GM19240 (cell line): ENCODE results near the gene AWAT1.
"Not testable (repeated sequence)": the region's sequence is repeated elsewhere in the genome, so short reads cannot be mapped to it uniquely, and the experiment has no call there.

Experiments
- DNase-seq: peaks from one replicate; pipeline ENCODE4 v3.0.0; 2011; ENCODE audit warnings: low spot score; ENCODE audit not compliant: insufficient read length

The AWAT1 gene

GRCh38 chrX:70260104-70260503 is 25.6 kb downstream of the AWAT1 start, which contains the start of gene P2RY4:
TSS of gene P2RY4 (minus strand) at chrX:70260204. CDS start at chrX:70259624, 580 bp downstream.
- no peak for DNase-seq

GRCh38 chrX:70262952-70263567 is 28.6 kb downstream of the AWAT1 start:
- peak; percentile 8 for DNase-seq

- no peak for DNase-seq
Observed at GRCh38 chrX:70264784-70265183, 30.3 kb downstream of the AWAT1 start.

DNA sequence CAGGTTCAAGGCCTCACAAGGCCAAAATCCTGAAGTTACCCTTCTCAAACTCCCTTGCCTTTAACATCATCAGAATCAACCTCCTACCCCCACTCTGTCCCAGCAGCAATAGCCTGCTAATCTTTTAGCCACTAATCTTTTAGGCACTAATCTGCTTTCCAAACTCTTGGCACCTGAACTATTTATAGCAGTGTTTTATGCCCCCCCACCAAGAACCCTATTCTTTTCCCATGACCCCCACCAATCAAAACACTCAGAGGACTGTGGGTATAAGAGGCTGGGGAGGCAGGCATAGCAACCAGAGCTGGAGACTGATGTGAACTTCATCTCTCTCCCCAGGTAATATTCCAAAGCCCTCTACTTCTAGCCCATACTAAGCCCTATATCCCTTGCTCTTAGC is 33.6 kb downstream of the AWAT1 start, which contains the start of gene ARR3:
Gene ARR3, plus strand, starts transcription at position 301 of the 400 bp plus-strand sequence. CDS start 1,052 bp downstream, outside the sequence.
- no peak for DNase-seq

GRCh38 chrX:70274029-70274428 is 39.6 kb downstream of the AWAT1 start:
- not testable (repeated sequence) for DNase-seq

GRCh38 chrX:70279081-70279480 is 44.6 kb downstream of the AWAT1 start:
- no peak for DNase-seq

DNA sequence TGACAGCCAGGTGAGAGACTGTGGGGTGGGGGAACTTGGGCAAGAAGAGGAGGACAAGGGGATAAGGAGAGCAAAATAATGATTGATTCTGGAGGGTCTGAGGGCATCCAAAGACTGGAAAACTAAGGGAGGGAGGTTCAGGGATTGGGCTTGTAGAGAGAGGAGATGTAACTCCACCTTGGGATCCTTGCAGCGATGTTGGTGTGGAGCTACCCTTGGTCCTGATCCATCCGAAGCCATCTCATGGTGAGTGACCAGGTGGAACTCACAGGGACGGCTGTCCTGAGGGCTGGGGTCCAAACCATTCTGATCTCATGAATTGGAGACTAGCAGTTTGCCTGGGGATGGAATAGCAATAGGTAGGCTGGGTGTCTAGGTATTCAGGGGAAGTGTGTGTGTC is 46.1 kb downstream of the AWAT1 start:
- DNase-seq = no peak

DNA sequence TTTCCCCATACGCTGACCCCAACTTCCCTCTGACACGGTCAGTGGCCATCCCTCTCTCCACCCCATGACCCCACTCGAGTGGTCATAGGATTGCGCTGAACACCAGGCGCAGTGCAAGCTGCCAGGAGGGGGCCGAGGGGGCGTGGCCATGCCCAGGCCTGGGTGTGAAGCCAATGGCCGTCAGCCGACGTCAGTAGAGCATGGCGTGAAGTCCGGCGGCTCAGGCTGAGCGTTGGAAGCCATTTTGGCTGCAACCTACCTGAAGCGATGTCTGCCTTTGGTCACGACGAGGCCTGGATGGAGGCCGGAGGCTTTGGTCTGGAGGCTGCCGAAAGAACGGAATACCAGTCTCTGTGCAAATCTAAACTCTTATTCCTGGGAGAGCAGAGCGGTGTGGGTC is 47.5 kb downstream of the AWAT1 start, which contains the start of gene RAB41:
Gene RAB41, plus strand, starts transcription at position 222 of the 400 bp plus-strand sequence. Its CDS starts 46 bp downstream, at position 268.
- no peak for DNase-seq

GRCh38 chrX:70289168-70289792 is 54.8 kb downstream of the AWAT1 start:
- DNase-seq = no peak
